Measurements from ENCODE around the gene KANSL2. TPM values are rescaled to one million over a fixed set of nuclear protein-coding genes. Genes with fewer than 3 reads are reported as not detected.

The KANSL2 gene
- polyA plus RNA-seq, 3 donors: 12.2 to 20.3 (median 12.5) TPM

- Histone ChIP-seq H3K36me3 (replicated peaks in 1 of 2; ENCODE audit: control insufficient read depth in 1 of 2, insufficient read depth in 2 of 2, low read length in 2 of 2) (peaks cover 76 to 87% of the 10 kb centered on the region in 2 donors), H3K9ac (ENCODE audit: insufficient read depth, low read length, poor library complexity, severe bottlenecking) (no peak overlapping the region), H3K9me3 (replicated peaks in 1 of 2; ENCODE audit: control insufficient read depth in 1 of 2, insufficient read depth in 1 of 2, low read length in 2 of 2) (no peaks in the 10 kb centered on the region), H3K4me1 (ENCODE audit: control insufficient read depth in 1 of 2, insufficient read depth in 2 of 2, low read length in 2 of 2) (no peaks in the 10 kb centered on the region), H2AFZ (ENCODE audit: insufficient read depth, low read depth, low read length, poor library complexity, severe bottlenecking) (no peak overlapping the region), H3K79me2 (ENCODE audit: insufficient read depth, low read length) (peaks cover 36% of the 10 kb centered on the region), H3K27ac (ENCODE audit: low read depth in 1 of 2, low read length in 2 of 2) (peak overlapping the region in 1 of 2 donors; percentile 31), H3K27me3 (ENCODE audit: control insufficient read depth in 2 of 2, insufficient read depth in 2 of 2, low read length in 2 of 2) (no peaks in the 10 kb centered on the region), H4K20me1 (ENCODE audit: insufficient read depth, low read length) (peaks cover 33% of the 10 kb centered on the region), H3K4me2 (replicated peaks; ENCODE audit: extremely low read depth, low read length, poor library complexity, severe bottlenecking) (no peak overlapping the region), H3K4me3 (replicated peaks in 1 of 3; ENCODE audit: low read depth in 2 of 3, low read length in 3 of 3) (no peak overlapping the region)
- H3K9me3 Mint-ChIP-seq: peaks cover 0 to 3% (median 0%) of the 10 kb centered on the region in 7 donors
- no peak overlapping the region for H3K4me3 Mint-ChIP-seq
- intact Hi-C loops (cut with micrococcal nuclease): no loop called here
- peak overlapping the region in 2 of 7 donors; percentile 8 to 42 for H3K27ac Mint-ChIP-seq
- 100% methylated on average over 1 of the region's 5 CpGs for WGBS (ENCODE audit: insufficient coverage)
- DNase-seq: no peak
- TF ChIP-seq CTCF (IDR thresholded peaks at IDR 0.05): no peak
- H3K4me1 Mint-ChIP-seq: no peaks in the 10 kb centered on the region
- H3K36me3 Mint-ChIP-seq: peaks cover 71 to 94% of the 10 kb centered on the region in 2 donors
- H3K27me3 Mint-ChIP-seq (ENCODE audit: low read depth in 3 of 3): peaks cover 0 to 1% (median 0%) of the 10 kb centered on the region in 3 donors
These were observed 14.6 kb upstream of the KANSL2 start for GRCh38 chr12:48696626-48697025.

- Histone ChIP-seq H3K27ac (ENCODE audit: low read depth in 1 of 2, low read length in 2 of 2) (no peak overlapping the region), H2AFZ (ENCODE audit: insufficient read depth, low read depth, low read length, poor library complexity, severe bottlenecking) (no peak overlapping the region), H3K36me3 (replicated peaks in 1 of 2; ENCODE audit: control insufficient read depth in 1 of 2, insufficient read depth in 2 of 2, low read length in 2 of 2) (peaks cover 82 to 94% of the 10 kb centered on the region in 2 donors), H4K20me1 (ENCODE audit: insufficient read depth, low read length) (peaks cover 27% of the 10 kb centered on the region), H3K4me1 (ENCODE audit: control insufficient read depth in 1 of 2, insufficient read depth in 2 of 2, low read length in 2 of 2) (no peaks in the 10 kb centered on the region), H3K79me2 (ENCODE audit: insufficient read depth, low read length) (peaks cover 33% of the 10 kb centered on the region), H3K4me3 (replicated peaks in 1 of 3; ENCODE audit: low read depth in 2 of 3, low read length in 3 of 3) (no peak overlapping the region), H3K27me3 (ENCODE audit: control insufficient read depth in 2 of 2, insufficient read depth in 2 of 2, low read length in 2 of 2) (no peaks in the 10 kb centered on the region), H3K4me2 (replicated peaks; ENCODE audit: extremely low read depth, low read length, poor library complexity, severe bottlenecking) (no peak overlapping the region), H3K9me3 (replicated peaks in 1 of 2; ENCODE audit: control insufficient read depth in 1 of 2, insufficient read depth in 1 of 2, low read length in 2 of 2) (no peaks in the 10 kb centered on the region), H3K9ac (ENCODE audit: insufficient read depth, low read length, poor library complexity, severe bottlenecking) (no peak overlapping the region)
- no peak for TF ChIP-seq CTCF (IDR thresholded peaks at IDR 0.05)
- Mint-ChIP-seq H3K27me3 (ENCODE audit: low read depth in 3 of 3) (no peaks in the 10 kb centered on the region), H3K27ac (no peak overlapping the region), H3K4me1 (no peaks in the 10 kb centered on the region), H3K4me3 (no peak overlapping the region), H3K36me3 (peaks cover 74 to 93% of the 10 kb centered on the region in 2 donors), H3K9me3 (peaks cover 0 to 3% (median 0%) of the 10 kb centered on the region in 7 donors)
- intact Hi-C loops (cut with micrococcal nuclease): no loop called here
- WGBS (ENCODE audit: insufficient coverage): 80% methylated on average over 1 of the region's 2 CpGs
- DNase-seq: no peak
These were observed 13.8 kb upstream of the KANSL2 start for GRCh38 chr12:48695859-48696258.
